Endodermal cell (in vitro differentiated cells): ENCODE results near the gene SSC5D. TPM values are rescaled to one million over a fixed set of nuclear protein-coding genes. Genes with fewer than 3 reads are reported as not detected.
"Not testable (repeated sequence)": the region's sequence is repeated elsewhere in the genome, so short reads cannot be mapped to it uniquely, and the experiment has no call there.

ENCODE experiments used
- DNase-seq: peaks from one replicate; pipeline ENCODE4 v3.0.0-alpha.2; 2017
- H3K27ac ChIP-seq: 2 replicates; pipeline ENCODE4 v1.5.1; 2013; ENCODE audit warnings: mild to moderate bottlenecking, low read depth, low read length, moderate library complexity
- H3K27me3 ChIP-seq: 2 replicates; pipeline ENCODE4 v1.6.1; 2013; ENCODE audit warnings: mild to moderate bottlenecking, low read length, moderate library complexity; ENCODE audit not compliant: insufficient read depth, control insufficient read depth, poor library complexity, severe bottlenecking
- H3K36me3 ChIP-seq: 2 replicates; pipeline ENCODE4 v1.7.0; 2013; ENCODE audit warnings: mild to moderate bottlenecking, low read length, moderate library complexity; ENCODE audit not compliant: control insufficient read depth, insufficient read depth
- H3K4me1 ChIP-seq: one replicate; pipeline ENCODE4 v1.7.0; 2013; ENCODE audit warnings: low read length; ENCODE audit not compliant: control insufficient read depth, insufficient read depth
- H3K4me3 ChIP-seq: 2 replicates; pipeline ENCODE4 v1.5.1; 2013; ENCODE audit warnings: mild to moderate bottlenecking, low read length, moderate library complexity
- H3K9ac ChIP-seq: 2 replicates; pipeline ENCODE4 v1.6.1; 2013; ENCODE audit warnings: mild to moderate bottlenecking, low read length, moderate library complexity; ENCODE audit not compliant: poor library complexity, severe bottlenecking; ENCODE audit errors: extremely low read depth
- H3K9me3 ChIP-seq: 2 replicates; pipeline ENCODE4 v1.6.1; 2013; ENCODE audit warnings: mild to moderate bottlenecking, low read length, moderate library complexity; ENCODE audit not compliant: control insufficient read depth
- H3K27ac Mint-ChIP-seq: 2 replicates; pipeline ENCODE4 v1.8.0; 2020; ENCODE audit warnings: mixed read lengths
- H3K27me3 Mint-ChIP-seq: 2 replicates; pipeline ENCODE4 v1.8.0; 2021; ENCODE audit warnings: mild to moderate bottlenecking, mixed read lengths; ENCODE audit not compliant: insufficient read depth
- H3K36me3 Mint-ChIP-seq: 2 replicates; pipeline ENCODE4 v1.8.0; 2020; ENCODE audit warnings: low read depth, mixed read lengths
- H3K4me1 Mint-ChIP-seq: 2 replicates; pipeline ENCODE4 v1.8.0; 2020; ENCODE audit warnings: mixed read lengths
- H3K4me3 Mint-ChIP-seq: 2 replicates; pipeline ENCODE4 v1.8.0; 2020; ENCODE audit warnings: mild to moderate bottlenecking, moderate library complexity, mixed read lengths
- H3K9me3 Mint-ChIP-seq: 2 replicates; pipeline ENCODE4 v1.8.0; 2020; ENCODE audit warnings: mild to moderate bottlenecking, mixed read lengths
- WGBS, 2 experiments: methylation state at CpG; one replicate each; pipeline versions ENCODE4 v1.1.5 to v1.1.7; 2013; ENCODE audit warnings: missing lambda C conversion rate in 2 of 2, mixed read lengths in 1 of 2; ENCODE audit not compliant: insufficient coverage in 1 of 2, insufficient read length in 1 of 2; 5-methylcytosine and 5-hydroxymethylcytosine counted together
- total RNA-seq, 2 donors: library from RNA; stranded (reverse); fragmentation: NEBNext Ultra II Directional in 1 of 2; extraction: Animal tissue kit (Norgen Biotek cat#: 25700) in 1 of 2; gene quantifications; 2 replicates in 1 of 2; 3 replicates in 1 of 2; pipeline ENCODE4 v1.2.1, GENCODE V29; 2021
- TF ChIP-seq, protein P1 (sequence below): fragments of 200-600 bp; sonication (generic); conservative IDR thresholded peaks from 2 replicates; pipeline ENCODE4 v1.5.0; 2021; ENCODE audit warnings: antibody characterized with exemption, mild to moderate bottlenecking

Gene SSC5D
- total RNA-seq, 2 donors from 2014 or later, result 1.4 to 2.4 TPM

DNA sequence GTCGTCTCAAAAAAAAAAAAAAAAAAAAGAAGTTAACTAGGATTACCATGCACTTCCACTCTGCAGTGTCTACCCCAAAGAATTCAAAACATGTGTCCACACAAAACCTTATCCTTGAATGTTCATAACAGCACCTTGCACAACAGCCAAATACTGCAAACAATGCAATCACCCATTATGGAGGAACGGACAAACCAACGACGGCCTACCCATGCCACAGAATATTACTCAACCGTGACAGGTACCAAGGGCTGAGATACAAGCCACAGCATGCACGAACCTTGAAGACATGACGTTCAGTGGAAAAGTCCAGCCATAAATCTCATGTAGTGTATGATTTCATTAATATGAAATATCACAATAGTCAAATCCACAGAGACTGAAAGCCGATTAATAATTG is 42.2 kb upstream of the SSC5D start:
- 80 to 90% methylated on average over 4 to 8 of the region's 8 CpGs for WGBS, 2 experiments
- no peak for DNase-seq
- Mint-ChIP-seq H3K4me3 (no peak overlapping the region), H3K36me3 (no peaks in the 10 kb centered on the region), H3K9me3 (no peaks in the 10 kb centered on the region), H3K4me1 (peaks cover 4% of the 10 kb centered on the region), H3K27ac (no peak overlapping the region), H3K27me3 (peaks cover 21% of the 10 kb centered on the region)
- peaks cover 100% of the 10 kb centered on the region for H3K27me3 ChIP-seq
- no peak overlapping the region for H3K9ac ChIP-seq
- no peak overlapping the region for H3K4me3 ChIP-seq
- H3K27ac ChIP-seq, result no peak overlapping the region
- H3K4me1 ChIP-seq, result no peaks in the 10 kb centered on the region
- no peaks in the 10 kb centered on the region for H3K9me3 ChIP-seq
- no peaks in the 10 kb centered on the region for H3K36me3 ChIP-seq
- TF ChIP-seq, protein P1, sequence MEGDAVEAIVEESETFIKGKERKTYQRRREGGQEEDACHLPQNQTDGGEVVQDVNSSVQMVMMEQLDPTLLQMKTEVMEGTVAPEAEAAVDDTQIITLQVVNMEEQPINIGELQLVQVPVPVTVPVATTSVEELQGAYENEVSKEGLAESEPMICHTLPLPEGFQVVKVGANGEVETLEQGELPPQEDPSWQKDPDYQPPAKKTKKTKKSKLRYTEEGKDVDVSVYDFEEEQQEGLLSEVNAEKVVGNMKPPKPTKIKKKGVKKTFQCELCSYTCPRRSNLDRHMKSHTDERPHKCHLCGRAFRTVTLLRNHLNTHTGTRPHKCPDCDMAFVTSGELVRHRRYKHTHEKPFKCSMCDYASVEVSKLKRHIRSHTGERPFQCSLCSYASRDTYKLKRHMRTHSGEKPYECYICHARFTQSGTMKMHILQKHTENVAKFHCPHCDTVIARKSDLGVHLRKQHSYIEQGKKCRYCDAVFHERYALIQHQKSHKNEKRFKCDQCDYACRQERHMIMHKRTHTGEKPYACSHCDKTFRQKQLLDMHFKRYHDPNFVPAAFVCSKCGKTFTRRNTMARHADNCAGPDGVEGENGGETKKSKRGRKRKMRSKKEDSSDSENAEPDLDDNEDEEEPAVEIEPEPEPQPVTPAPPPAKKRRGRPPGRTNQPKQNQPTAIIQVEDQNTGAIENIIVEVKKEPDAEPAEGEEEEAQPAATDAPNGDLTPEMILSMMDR, result no peak

DNA sequence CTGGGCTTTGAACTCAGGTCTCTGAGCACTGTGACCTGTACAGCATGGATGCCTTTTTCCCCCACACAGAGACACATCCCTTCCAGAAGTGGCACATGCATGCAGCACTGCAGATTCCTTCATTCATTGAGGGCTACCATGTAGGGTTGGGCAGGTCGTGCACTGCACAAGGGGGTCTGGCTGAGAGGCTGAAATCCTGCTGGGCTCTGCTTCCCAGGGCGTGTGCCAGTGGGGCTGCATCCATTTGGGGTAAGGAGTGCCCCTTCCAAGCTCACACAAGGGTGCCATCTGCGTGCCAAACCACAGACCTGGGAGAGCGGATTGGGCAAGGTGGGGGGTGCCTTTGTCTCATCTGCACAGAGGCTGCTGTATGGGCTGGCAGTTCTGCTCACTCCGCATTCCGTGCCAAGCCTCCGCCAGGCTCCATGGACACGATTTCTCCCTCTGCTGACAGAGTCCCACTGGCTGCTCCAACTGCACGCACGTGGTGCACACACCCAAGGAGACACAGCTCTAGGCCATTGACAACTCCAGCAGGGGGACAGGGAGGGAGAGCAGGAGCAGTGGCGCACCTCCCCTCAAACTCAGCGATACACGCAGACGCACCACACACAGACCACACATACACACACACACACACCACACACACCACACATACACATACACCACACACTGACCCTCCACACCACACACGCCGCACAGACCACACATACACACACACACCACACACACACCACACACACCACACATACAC is 40.6 kb upstream of the SSC5D start:
- H3K27me3 ChIP-seq, result peaks cover 99% of the 10 kb centered on the region
- no peak for DNase-seq
- H3K27ac ChIP-seq, result no peak overlapping the region
- Mint-ChIP-seq H3K27me3 (peaks cover 21% of the 10 kb centered on the region), H3K9me3 (no peaks in the 10 kb centered on the region), H3K36me3 (no peaks in the 10 kb centered on the region), H3K4me3 (no peak overlapping the region), H3K27ac (no peak overlapping the region), H3K4me1 (peaks cover 3% of the 10 kb centered on the region)
- H3K9ac ChIP-seq, result no peak overlapping the region
- no peaks in the 10 kb centered on the region for H3K4me1 ChIP-seq
- 39 to 55% methylated on average over 6 to 15 of the region's 16 CpGs for WGBS, 2 experiments
- no peaks in the 10 kb centered on the region for H3K9me3 ChIP-seq
- H3K4me3 ChIP-seq, result no peak overlapping the region
- TF ChIP-seq, protein P1, result no peak
- no peaks in the 10 kb centered on the region for H3K36me3 ChIP-seq

DNA sequence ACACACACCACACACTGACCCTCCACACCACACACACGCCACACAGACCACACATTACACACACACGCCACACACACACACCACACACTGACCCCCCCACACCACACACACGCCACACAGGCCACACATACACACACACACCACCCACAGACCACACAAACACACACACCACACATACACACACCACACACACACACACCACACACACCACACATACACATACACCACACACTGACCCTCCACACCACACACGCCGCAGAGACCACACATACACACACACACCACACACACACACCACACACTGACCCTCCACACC is 40.1 kb upstream of the SSC5D start:
- peaks cover 99% of the 10 kb centered on the region for H3K27me3 ChIP-seq
- not testable (repeated sequence) for H3K4me3 Mint-ChIP-seq, H3K4me1 ChIP-seq, H3K36me3 ChIP-seq, H3K4me3 ChIP-seq, DNase-seq, H3K4me1 Mint-ChIP-seq, H3K36me3 Mint-ChIP-seq, H3K27ac Mint-ChIP-seq, H3K9me3 Mint-ChIP-seq, H3K27ac ChIP-seq, H3K9me3 ChIP-seq, H3K9ac ChIP-seq
- WGBS, 2 experiments, result 91% methylated on average over 3 of the region's 5 CpGs; no CpG with 5 or more reads in 1 of the 2 experiments
- H3K27me3 Mint-ChIP-seq, result peaks cover 26% of the 10 kb centered on the region

DNA sequence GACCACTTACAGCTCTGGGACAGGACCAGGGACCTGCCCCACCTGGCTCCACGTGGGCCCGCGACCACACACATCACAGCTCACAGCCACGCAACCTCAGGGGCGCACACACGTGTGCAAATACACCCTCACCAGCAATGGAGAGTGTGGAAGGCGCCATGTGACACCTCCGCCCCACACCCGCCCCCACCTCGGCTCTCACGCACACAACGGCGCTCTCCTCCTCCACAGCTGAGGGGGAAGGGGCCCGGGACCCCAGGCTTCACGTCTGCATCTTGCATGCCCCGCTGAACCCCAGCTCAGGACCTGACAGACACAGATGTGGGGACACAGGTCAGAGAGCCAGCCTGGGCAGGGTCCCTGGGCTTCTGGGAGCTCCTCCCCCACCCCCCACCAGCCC is 38.8 kb upstream of the SSC5D start:
- Histone ChIP-seq H3K4me3 (no peak overlapping the region), H3K27ac (no peak overlapping the region), H3K9me3 (no peaks in the 10 kb centered on the region), H3K4me1 (no peaks in the 10 kb centered on the region), H3K27me3 (peaks cover 90% of the 10 kb centered on the region), H3K9ac (no peak overlapping the region), H3K36me3 (no peaks in the 10 kb centered on the region)
- TF ChIP-seq, protein P1, result no peak
- Mint-ChIP-seq H3K4me1 (peaks cover 3% of the 10 kb centered on the region), H3K36me3 (no peaks in the 10 kb centered on the region), H3K9me3 (no peaks in the 10 kb centered on the region), H3K27me3 (peaks cover 34% of the 10 kb centered on the region), H3K4me3 (no peak overlapping the region), H3K27ac (no peak overlapping the region)
- 50 to 100% methylated on average over 1 to 16 of the region's 16 CpGs for WGBS, 2 experiments
- DNase-seq, result no peak
